ENCODE results near the gene BPI.

The BPI gene

DNA sequence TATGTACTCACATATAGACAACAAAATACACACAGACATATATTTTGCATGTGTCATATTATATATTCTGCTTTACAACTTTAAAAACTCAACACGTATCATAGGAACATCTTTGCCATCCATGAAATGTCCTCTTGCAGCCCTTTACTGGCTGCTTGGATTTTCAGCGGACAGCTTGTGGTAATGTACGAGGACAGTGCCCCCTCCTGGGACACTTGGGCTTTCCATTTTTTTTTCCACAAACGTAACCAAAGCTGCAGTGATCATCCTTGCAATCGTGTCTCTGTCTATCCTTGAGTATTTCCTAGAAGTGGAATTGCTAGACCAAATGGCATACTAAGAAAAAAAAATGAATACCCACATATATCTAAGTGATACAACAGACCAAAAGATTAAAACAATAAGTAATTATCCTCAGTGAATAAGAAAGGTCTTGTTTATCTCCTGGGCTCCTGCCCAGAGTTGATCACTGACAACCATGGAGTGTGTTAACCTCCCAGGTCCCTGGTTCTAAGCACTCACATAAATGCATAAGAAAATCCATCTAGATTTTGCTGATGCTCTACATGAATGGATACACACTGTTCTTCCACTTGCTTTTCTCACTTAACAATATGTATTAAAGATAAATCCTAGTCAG is 18.1 kb downstream of the BPI start:
- no peak for TF ChIP-seq ZBTB7A (IDR thresholded peaks at IDR 0.05; ENCODE audit: low read depth)
- TF ChIP-seq RAD21 (IDR thresholded peaks at IDR 0.05; ENCODE audit: low read depth): peak; percentile 80

DNA sequence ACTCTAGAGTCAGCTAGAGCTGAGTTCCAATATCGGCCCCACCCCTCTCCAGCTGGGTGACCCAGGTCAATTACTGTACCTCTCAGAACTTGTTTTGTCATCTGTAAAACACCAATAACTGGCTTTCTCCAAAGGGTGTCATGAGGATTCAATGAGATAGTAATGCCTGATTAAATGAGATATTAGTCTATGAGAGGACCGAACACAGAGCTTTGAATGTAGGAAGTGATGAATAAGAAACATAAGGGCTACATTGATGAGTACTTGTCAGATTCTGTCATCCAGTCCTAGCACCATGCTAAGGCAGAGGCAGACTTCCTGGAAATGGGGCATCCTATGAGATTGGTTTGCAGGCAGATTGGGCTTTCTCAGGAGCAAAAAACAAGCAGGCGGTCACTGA is 20.2 kb downstream of the BPI start:
- TF ChIP-seq TEAD4 (IDR thresholded peaks at IDR 0.05) (no peak), CEBPB (IDR thresholded peaks at IDR 0.05) (no peak)

DNA sequence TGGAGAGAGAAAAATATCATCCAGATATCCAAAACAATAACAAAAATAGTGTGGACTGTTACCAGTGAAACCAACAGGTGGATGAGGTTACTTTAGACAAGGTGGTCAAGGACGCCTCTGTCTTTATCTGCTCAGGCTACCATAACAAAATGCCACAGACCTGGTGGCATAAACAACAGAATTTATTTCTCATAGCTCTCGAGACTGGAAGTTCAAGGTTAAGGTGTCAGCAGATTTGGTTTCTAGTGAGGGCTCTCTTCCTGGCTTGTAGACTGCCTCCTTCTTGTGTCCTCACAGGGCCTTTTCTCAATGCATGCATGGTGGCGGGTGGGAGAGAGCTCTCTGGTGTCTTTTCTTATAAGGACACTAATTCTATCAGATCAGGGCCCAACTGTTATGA is 21.2 kb downstream of the BPI start:
- TF ChIP-seq FOXM1 (IDR thresholded peaks at IDR 0.05; ENCODE audit: borderline replicate concordance, low read depth) (no peak), TAF1 (IDR thresholded peaks at IDR 0.05; ENCODE audit: low read depth) (no peak), ZBTB7A (IDR thresholded peaks at IDR 0.05; ENCODE audit: low read depth) (no peak), EP300 (IDR thresholded peaks at IDR 0.05; ENCODE audit: borderline replicate concordance) (no peak)

- TF ChIP-seq, protein P1, sequence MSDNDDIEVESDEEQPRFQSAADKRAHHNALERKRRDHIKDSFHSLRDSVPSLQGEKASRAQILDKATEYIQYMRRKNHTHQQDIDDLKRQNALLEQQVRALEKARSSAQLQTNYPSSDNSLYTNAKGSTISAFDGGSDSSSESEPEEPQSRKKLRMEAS (IDR thresholded peaks at IDR 0.05): no peak
- TF ChIP-seq NFIC (IDR thresholded peaks at IDR 0.05): peak; percentile 39; the same call in 1 of the 2 replicates
These were observed 21.9 kb downstream of the BPI start for GRCh38 chr20:38325905-38326304.

GRCh38 chr20:38326309-38326708 is 22.4 kb downstream of the BPI start:
- TF ChIP-seq EP300 (IDR thresholded peaks at IDR 0.05; ENCODE audit: borderline replicate concordance) (no peak), TCF12 (IDR thresholded peaks at IDR 0.05; ENCODE audit: low read depth) (no peak), CEBPB (IDR thresholded peaks at IDR 0.05) (no peak), TAF1 (IDR thresholded peaks at IDR 0.05; ENCODE audit: low read depth) (no peak), RAD21 (IDR thresholded peaks at IDR 0.05; ENCODE audit: low read depth) (no peak), NFIC (IDR thresholded peaks at IDR 0.05) (no peak), ZBTB7A (IDR thresholded peaks at IDR 0.05; ENCODE audit: low read depth) (no peak)
- TF ChIP-seq, protein P2, sequence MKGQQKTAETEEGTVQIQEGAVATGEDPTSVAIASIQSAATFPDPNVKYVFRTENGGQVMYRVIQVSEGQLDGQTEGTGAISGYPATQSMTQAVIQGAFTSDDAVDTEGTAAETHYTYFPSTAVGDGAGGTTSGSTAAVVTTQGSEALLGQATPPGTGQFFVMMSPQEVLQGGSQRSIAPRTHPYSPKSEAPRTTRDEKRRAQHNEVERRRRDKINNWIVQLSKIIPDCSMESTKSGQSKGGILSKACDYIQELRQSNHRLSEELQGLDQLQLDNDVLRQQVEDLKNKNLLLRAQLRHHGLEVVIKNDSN (IDR thresholded peaks at IDR 0.05): no peak
- TF ChIP-seq, protein P3, sequence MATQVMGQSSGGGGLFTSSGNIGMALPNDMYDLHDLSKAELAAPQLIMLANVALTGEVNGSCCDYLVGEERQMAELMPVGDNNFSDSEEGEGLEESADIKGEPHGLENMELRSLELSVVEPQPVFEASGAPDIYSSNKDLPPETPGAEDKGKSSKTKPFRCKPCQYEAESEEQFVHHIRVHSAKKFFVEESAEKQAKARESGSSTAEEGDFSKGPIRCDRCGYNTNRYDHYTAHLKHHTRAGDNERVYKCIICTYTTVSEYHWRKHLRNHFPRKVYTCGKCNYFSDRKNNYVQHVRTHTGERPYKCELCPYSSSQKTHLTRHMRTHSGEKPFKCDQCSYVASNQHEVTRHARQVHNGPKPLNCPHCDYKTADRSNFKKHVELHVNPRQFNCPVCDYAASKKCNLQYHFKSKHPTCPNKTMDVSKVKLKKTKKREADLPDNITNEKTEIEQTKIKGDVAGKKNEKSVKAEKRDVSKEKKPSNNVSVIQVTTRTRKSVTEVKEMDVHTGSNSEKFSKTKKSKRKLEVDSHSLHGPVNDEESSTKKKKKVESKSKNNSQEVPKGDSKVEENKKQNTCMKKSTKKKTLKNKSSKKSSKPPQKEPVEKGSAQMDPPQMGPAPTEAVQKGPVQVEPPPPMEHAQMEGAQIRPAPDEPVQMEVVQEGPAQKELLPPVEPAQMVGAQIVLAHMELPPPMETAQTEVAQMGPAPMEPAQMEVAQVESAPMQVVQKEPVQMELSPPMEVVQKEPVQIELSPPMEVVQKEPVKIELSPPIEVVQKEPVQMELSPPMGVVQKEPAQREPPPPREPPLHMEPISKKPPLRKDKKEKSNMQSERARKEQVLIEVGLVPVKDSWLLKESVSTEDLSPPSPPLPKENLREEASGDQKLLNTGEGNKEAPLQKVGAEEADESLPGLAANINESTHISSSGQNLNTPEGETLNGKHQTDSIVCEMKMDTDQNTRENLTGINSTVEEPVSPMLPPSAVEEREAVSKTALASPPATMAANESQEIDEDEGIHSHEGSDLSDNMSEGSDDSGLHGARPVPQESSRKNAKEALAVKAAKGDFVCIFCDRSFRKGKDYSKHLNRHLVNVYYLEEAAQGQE (IDR thresholded peaks at IDR 0.05; ENCODE audit: low read depth): no peak

- TF ChIP-seq, protein P1 (IDR thresholded peaks at IDR 0.05): no peak
- no peak for TF ChIP-seq ZBTB7A (IDR thresholded peaks at IDR 0.05; ENCODE audit: low read depth)
- TF ChIP-seq TEAD4 (IDR thresholded peaks at IDR 0.05): no peak
- no peak for TF ChIP-seq TAF1 (IDR thresholded peaks at IDR 0.05; ENCODE audit: low read depth)
- no peak for TF ChIP-seq RAD21 (IDR thresholded peaks at IDR 0.05; ENCODE audit: low read depth)
- TF ChIP-seq, protein P2 (IDR thresholded peaks at IDR 0.05): no peak
- no peak for TF ChIP-seq CREB1 (IDR thresholded peaks at IDR 0.05; ENCODE audit: low read depth)
- TF ChIP-seq CEBPB (IDR thresholded peaks at IDR 0.05): no peak
- no peak for TF ChIP-seq EP300 (IDR thresholded peaks at IDR 0.05; ENCODE audit: borderline replicate concordance)
- no peak for TF ChIP-seq NFIC (IDR thresholded peaks at IDR 0.05)
- TF ChIP-seq, protein P3 (IDR thresholded peaks at IDR 0.05; ENCODE audit: low read depth): no peak
- no peak for TF ChIP-seq EGR1 (IDR thresholded peaks at IDR 0.05)
These were observed 26.7 kb downstream of the BPI start for GRCh38 chr20:38330638-38331037.

GRCh38 chr20:38331245-38331644 is 27.3 kb downstream of the BPI start:
- TF ChIP-seq RAD21 (IDR thresholded peaks at IDR 0.05; ENCODE audit: low read depth) (no peak), CREB1 (IDR thresholded peaks at IDR 0.05; ENCODE audit: low read depth) (no peak), ZBTB7A (IDR thresholded peaks at IDR 0.05; ENCODE audit: low read depth) (no peak), TCF12 (IDR thresholded peaks at IDR 0.05; ENCODE audit: low read depth) (no peak), NFIC (IDR thresholded peaks at IDR 0.05) (no peak), YY1 (IDR thresholded peaks at IDR 0.05; ENCODE audit: low read depth) (no peak), FOXM1 (IDR thresholded peaks at IDR 0.05; ENCODE audit: borderline replicate concordance, low read depth) (no peak), TEAD4 (IDR thresholded peaks at IDR 0.05) (no peak), EGR1 (IDR thresholded peaks at IDR 0.05) (no peak), TAF1 (IDR thresholded peaks at IDR 0.05; ENCODE audit: low read depth) (no peak), CEBPB (IDR thresholded peaks at IDR 0.05) (no peak), EP300 (IDR thresholded peaks at IDR 0.05; ENCODE audit: borderline replicate concordance) (no peak)
- TF ChIP-seq, protein P1 (IDR thresholded peaks at IDR 0.05): no peak
- TF ChIP-seq, protein P2 (IDR thresholded peaks at IDR 0.05): no peak
- TF ChIP-seq, protein P3 (IDR thresholded peaks at IDR 0.05; ENCODE audit: low read depth): no peak

Data from Ishikawa (cell line).